8988T (cell line): Measurements from ENCODE around the gene CST7.
A peak's percentile ranks its signal among the peaks of the same experiment; 100 is the strongest.
"Not testable (repeated sequence)": the region's sequence is repeated elsewhere in the genome, so short reads cannot be mapped to it uniquely, and the experiment has no call there.

Source experiments
- DNase-seq: peaks from one replicate; pipeline ENCODE4 v3.0.0; 2011

Gene CST7

DNA sequence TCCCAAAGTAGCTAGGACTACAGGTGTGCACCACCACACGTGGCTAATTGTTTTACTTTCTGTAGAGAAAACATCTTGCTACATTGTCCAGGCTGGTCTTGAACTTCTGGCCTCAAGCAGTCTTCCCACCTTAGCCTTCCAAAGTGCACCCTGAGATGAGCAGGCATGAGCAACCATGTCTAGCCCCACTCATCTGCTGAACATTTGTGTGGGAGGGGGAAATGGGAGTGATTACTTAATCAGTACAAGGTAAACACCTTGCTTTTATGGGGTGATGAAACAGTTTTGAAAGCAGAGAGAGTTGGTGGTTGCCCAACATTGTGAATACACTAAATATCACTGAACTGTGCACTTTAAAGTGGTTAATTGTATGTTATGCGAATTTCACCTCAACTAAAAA, 38.2 kb downstream of the CST7 start:
- DNase-seq = no peak

DNA sequence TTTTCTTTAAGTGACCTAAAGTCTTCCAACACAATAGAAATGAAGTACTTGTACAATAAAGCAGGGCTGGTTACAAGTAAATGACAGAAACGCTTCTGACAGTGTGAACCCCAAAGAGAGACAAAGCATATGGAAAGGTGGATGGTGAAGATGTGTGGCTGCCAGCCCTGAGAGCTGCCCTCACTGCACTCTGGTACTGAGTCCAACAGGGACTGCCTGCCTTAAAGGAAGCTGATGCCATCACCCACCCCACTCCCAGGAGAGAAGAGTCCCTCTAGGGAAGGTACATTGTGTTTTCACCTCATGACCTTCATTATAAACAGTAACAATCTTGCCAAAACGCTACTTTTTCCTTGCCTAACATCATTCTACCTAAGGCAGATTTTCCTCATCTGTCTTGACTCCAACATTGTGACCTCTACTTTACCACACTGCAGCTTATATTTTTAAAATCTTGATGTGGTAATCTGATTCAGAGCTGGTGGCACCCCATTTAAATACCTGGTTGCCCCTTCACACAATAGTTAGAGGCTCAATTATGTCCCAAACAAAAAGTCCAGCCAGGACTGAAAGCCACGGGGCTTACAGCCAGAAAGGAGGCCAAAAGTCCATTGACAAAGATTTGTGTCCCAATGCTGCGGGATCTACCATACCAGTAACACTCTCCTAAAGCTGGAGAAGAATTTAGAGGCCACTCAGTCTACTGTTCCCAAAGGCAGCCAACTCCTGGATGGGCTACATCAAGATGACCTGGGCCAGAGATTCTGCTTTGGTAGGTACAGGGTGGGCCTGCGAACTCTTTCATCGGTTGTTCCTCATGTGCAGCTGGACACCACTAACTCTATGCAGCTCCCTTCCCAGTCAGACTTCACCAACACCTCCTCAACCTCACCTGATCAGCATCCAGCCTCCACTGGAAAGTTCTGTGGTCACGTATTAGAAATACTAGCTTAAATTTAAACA, 39.1 kb downstream of the CST7 start:
- no peak for DNase-seq

DNA sequence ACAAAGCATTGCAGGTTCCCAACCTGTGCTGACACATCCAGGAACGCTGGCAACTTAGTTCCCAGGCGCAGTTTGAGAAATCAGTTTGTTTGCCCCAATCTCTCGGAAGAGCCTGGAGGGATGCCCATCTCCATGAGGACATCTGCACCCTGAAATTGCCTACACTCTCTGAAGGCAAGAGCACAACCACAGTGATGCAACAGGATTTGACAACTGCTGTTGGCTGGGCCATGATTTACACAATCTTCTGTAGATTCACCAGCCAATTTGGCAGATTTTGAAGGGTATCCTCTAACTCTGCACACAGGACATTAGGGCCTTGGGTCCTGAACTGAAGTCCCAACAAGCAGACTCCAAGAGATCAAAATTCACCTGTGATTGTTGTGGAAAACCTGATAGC, 40.1 kb downstream of the CST7 start:
- no peak for DNase-seq

DNA sequence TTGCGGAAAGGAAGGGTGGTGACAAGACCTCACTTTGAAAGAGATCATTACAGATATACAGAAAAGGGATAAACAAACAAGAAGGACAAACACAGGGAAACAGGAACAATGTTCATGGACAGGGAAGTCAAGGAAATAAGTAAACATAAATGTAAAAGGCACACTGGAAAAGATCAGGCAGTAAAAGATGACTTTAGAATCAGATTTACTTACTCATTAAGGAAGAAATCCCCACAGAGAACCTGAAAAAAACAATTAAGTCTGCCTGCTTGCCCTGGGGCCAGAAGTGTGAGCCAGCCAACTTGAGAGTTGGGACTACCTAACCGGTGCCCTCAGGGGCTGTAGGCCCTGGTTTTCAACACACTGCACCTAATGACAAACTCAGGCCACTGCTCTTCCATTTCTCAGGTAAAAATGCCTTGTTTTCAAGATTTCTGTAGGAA, 41.8 kb downstream of the CST7 start:
- no peak for DNase-seq

DNA sequence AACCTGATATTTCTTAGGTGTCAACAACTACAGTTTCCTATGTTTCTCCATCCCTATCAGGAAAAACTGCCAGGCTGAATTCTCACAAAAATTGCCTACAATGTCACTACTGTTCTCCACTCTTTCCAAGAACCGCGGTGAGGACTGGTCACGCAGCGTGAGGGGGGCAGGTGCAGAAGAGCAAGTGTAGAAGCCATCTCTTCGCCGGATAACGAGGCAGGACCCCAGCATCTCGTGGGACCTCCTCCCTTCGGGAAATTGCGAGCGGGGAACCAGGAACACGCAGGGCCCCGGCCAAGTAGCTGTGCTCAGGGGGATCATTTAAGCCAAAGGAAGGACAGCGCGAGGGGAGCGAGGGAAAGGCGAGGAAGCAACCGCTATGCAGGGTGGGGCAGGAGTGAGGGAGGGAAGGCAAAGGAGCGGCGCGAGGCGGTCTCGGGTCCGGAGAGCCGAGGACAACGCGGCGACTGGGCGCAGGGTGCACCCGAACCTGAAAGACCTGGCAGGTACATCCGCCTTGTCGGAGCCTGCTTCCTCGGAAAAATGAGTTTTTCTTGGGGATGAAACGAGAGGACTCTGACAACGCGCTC, 42.9 kb downstream of the CST7 start:
- DNase-seq = no peak

DNA sequence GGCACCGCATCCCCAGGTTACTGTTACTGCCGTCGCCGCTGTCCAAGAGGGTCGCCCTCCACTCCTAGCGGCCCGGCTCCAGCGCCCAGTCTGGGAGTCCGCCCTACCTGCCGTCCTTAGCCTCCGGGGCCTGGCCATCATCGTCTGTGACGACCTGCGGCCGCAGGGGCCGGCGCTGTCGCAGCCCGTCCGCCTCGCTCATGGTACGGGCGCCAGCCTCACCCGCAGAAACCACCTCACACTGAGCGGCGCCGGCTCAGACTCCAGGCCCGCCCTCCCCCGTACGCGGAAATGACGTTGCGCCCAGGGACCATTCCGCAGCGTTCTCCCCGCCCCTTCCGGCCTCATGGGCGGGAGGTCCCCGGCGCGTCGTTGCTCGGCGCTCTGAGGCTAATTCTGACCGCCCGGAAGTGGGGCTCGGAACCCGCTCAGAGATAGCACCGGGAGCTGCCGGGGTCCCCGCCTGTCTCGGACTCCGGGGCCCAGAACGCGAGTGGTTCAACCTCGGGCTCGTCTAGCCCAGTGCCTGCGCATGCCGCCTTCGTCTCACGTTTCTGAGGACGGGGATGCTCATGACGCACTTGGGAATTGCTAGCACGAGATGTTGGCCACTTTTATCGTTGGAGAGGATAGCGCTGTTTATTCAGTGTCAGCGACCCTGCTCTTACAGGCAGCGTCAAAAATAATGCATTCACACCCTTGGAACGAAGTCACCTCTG, 43.6 kb downstream of the CST7 start, which contains the start of gene APMAP:
Gene APMAP, minus strand, starts transcription at position 265 of the 719 bp plus-strand sequence. Its CDS starts 63 bp downstream, at position 202.
- peak; percentile 86 for DNase-seq

DNA sequence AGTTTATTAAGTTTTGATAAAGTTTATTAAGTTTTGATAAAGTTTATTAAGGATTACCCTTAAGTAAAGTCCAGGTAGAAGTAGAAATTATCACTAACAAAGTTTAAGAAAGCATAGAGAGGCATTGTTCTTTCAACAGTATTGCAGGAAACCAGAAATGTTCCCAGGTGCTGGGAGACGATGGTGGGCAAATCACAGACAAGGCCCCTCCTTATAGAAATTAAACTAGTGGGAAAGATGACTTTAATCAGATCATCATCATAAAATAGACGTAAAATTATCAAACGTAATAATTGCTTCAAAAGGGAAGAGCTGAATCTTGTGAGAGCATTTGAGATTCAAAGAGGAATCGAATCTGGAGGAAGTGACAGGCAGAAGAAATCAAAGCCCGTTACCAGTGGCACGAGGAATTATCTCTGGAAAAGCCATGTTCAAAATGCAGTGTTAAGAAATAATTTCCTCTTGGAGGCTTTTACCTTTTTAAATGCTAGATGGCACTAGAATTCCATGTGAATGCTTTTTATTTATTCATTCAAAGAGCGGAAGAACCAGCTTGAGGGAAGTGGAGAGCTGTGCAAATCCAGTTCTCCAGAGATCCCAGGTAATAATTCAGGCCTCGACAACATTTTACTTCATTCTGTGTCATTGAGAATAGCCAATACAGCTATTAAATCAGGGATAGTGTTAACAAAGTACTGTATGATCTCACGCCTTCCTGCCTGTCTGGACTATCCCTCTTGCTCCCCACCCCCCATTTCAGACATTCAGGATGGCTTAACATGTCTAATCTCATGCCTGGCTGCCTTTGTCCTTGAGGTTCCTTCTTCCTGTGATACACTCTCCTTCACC, 44.5 kb downstream of the CST7 start:
- no peak for DNase-seq

DNA sequence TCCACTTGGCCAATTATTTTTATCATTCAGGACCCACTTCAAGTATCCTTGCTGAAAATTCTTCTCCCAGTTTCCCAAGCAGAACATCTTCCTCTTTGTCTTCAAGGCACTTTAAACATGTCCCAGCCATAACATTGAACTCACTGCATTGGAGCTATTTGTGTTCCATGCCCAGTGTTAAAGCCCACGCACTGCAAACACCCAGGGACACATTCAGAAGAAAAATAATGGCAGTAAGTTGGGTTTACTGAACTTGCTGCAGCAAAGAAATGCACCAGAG, 45.1 kb downstream of the CST7 start:
- DNase-seq = no peak

DNA sequence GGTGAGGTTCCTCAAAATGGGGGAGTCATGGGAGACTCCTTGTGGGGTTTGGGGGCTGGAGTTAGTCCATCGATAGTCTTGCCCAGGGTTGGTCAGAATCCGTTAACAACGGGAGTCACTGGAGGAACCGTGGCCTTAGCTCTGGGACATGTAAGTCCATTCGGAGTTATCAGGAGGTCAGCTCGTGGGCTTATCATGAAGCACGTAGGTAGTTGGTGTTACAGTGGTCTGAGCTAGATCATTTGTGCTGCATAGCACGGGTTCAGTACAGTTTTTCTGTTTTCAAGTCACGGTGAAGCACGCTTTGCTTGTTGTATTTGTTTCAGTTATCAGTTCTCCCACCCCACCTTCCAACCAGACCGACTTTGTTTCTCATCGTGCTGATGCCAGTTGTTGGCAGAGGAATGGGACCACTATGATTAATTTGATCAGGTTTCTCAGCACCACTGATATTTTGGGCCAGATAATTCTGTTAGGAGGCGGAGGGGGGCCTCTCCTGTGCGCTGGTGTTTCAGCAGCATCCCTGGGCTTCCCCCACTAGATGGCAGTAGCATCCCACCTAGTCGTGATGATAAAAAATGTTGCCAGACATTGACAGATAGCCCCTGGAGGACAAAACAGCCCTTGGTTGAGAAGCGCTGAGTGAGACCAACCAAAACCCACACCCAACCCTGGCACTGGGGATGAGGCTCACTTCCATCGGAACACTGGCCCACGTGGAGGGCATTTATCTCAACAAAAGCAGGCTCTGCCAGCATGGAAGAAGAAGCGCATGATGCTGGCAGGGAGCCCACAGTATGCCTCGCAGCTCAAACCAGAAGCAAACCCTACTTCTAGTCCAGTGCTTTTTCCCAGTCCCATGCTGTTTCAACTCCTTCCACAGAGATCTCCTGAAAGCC, 45.6 kb downstream of the CST7 start:
- peak; percentile 50 for DNase-seq

DNA sequence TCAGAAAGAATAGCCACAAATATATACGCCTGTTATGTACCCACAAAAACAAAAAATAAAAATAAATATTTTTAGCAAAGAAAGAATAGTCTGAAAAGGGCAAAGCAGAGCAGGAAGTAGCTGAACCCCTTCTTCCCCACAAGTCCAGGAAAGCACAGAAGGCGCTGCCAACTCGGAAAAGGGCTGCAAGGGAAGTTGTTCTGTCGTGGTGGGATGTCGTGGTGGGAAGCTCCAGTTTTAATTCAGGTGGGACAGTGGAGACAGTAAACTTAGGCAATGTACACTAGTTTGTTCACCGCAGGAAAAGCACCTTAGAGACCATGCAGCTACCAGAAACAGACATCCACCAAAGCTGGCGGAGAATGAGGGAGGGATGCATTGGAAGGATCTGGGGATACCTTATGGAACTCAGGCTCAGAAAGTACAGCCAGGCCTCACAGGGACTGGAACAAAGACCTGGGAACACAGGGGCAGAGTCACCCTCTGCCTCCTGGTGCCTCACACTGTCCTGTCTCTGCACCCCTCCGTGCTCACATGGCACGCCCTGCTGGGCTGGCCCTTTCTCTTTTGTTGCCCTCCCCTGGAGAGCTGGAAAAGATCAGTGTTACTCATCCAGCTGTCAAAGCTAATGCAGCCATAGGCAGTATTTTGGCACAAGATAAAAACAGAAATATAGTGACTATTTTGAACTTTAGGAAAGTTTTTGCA, 46.8 kb downstream of the CST7 start:
- DNase-seq = no peak

DNA sequence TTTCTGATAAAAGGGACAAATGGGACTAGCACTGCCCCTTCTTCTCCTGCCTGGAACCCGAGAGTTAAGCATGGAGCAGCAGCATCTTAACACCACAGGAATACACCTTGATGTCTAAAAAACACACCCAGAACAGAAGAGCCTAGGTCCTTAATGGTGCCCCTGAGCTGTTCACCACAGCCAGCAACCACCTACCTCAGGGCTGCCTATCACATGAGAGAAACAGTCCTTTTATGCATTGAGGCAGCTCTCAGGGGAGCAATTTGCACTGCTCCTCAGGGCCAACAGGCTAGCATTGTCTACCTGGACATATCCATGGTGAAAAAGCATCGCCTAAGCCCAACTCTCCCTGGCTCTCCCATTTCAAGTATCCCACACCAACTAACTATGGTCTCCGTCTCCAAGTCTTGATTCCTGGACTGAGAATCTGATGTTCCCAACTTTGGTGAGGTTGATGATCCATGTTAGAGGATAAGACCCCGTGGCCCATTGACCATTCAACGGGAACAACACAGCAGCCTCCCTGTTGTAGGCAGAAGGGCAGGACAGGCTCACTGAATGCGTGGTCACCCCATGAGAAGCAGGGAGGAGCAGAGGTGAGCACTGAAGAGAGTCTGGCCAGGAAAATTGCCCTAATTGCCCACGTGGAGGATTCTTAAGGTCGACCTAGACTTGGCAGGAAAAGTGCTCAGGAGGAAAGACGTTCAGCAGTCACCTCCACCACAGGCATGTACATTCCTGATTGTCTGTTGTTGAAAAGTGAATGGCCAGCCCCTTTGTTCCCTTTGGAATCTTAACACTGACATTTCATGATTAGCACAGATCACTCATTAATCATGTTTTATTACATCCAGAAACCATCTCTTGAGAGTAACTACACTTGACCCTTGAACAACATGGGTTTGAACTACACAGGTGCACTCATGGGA, 47.6 kb downstream of the CST7 start:
- DNase-seq = no peak

DNA sequence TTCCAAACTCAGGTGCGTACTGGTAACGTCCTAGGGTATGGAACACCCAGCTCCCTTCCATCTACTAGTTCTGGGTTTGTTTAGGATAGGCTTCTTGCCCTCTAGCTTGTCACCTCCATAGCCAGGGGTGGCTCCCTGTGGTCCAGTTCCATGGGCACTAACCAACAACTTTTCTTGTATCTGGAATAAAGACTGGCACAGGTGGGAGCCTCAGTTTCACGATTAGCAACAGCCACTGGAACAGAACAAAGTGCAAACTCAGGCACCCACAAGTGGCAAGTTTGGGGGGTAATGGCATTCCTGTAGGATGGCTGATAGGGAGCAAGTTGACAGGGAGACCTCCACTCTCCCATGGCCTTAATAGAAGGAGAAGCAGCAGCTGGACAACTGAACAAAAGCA, 49.1 kb downstream of the CST7 start:
- DNase-seq = no peak

DNA sequence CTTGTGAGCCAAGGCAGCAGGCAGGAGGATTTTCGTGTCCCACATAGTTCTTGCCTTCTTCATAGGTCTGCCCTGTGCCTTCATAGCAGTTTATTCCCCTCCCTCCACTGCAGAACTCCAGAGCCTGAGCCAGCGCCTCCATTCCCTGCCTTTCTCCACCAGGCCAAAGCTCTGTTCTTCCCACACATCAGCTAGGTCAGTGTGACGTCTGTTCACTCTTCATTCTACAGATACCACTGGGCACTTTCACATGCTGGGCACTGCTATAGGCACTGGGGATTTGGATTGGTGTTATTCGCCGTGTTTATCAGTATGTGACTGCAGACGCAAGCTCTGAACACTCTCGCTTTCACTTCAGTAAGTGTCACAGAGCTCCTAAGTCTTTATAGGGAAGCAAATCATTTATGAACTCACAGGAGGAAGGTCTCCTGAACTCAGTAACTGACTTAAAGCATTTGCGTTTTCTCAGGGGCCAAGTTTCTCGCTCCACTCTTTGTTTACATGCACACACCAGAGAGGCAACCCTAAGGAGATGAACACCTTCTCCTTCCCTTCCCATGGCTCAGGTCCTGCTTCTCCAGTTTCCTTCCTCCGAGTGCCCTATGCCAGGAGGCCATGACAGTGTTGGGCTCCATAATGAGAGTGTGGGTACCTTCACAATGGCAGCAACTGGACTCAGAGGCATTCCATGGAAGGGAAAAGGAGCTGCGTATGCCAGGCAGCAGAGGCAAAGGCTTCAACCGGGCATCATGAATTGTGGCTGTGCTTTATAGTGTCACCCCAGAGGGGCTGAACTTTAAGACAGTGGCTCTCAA, 49.8 kb downstream of the CST7 start:
- DNase-seq = no peak

DNA sequence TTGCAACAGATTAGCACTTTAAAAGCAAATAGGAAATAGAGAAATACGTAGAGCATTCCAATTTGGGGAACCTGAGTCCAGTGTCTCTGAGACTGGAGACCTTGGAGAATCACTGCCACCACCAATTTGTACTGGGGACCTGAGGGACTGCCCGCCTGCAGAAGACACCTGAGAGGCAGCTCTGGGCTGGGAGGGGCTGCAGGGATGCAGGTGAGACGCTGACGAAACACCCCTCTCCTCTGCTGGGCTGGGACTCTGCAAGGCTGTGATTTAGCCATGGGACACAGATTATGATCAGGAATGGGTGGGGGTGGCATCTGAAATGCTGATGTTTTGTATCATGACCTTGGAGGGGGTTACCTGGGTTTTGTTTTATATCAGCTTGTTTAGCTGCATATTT, 50.5 kb downstream of the CST7 start:
- DNase-seq = no peak

DNA sequence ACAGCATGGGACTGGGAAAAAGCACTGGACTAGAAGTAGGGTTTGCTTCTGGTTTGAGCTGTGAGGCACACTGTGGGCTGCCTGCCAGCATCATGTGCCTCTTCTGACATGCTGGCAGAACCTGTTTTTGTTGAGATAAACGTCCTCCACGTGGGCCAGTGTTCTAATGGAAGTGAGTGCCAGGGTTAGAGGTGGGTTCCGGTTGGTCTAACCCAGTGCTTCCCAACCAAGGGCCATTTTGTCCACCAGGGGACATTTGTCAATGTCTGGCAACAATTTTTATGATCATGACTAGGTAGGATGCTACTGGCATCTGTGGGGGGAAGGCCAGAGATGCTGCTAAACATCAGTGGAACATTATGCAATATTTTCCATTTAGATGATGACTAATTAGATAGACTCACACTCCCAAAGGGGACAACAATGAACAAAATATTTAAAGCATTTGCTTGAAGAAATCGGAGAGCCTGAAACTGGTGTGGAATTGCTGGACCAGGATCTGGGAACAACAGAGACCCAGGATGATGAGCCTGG, 51.3 kb downstream of the CST7 start:
- DNase-seq = no peak

DNA sequence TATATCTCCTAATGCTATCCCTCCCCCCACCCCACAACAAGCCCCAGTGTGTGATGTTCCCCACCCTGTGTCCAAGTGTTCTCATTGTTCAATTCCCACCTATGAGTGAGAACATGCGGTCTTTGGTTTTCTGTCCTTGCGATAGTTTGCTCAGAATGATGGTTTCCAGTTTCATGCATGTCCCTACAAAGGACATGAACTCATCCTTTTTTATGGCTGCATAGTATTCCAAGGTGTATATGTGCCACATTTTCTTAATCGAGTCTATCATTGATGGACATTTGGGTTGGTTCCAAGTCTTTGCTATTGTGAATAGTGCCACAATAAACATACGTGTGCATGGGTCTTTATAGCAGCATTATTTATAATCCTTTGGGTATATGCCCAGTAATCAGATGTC, 52.3 kb downstream of the CST7 start:
- DNase-seq = not testable (repeated sequence)

DNA sequence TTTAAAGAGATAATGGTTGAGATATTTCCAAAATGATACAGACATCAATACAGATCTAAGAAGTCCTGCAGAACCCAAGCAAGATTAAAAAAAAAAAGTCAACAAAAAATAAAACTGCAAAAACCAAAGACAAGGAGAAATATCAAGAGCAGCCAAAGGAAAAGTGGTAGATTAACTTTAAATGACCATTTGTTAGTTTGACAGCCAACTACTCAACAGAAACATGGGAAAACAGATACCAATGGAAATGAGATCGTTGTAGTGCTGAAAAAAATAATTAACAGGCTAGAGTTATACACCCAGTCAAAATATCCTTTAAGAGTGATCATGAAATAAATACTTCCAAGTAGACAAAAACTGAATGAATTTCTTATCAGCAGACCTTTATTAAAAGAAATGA, 53.9 kb downstream of the CST7 start:
- no peak for DNase-seq

DNA sequence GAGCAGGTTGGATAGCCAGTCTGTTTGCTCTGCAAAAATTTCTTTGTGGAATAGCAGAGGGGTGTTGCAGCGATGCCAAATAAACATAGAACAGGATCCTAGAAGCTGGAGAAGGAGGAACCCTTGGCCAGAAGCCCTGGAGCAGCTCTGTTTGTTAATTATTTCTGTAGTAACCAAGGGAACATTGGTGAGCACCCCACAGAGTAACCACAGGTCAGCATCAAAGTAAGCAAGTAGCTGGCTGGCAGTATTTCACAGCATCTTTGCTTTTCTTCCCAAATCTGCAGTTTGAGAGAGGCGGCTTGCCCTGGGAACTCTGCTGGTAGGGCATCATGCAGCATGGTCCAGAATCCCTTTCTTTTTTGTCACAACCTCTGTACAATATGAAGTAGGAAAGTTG, 56.2 kb downstream of the CST7 start:
- no peak for DNase-seq

DNA sequence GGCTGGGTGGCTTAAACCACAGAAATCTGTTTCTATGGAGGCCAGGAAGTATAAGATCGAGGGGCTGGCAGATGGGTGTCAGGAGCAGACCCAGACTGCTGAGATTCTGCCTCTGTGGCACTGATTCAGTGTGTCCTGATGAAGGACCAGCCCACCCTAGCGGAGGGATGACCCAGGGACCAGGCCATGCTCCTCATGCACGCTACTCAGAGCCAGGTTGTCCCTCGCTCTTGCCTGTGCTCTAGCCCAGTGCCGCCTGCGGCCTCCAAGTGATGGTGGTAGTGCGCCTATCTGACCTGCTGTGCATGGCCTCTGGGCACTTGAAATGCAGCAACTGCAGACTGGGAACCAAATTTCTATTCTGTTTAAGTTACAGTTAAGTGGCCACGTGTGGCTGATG, 56.6 kb downstream of the CST7 start:
- DNase-seq = no peak
